ENCODE data around the gene EHD1.

EHD1 gene

DNA sequence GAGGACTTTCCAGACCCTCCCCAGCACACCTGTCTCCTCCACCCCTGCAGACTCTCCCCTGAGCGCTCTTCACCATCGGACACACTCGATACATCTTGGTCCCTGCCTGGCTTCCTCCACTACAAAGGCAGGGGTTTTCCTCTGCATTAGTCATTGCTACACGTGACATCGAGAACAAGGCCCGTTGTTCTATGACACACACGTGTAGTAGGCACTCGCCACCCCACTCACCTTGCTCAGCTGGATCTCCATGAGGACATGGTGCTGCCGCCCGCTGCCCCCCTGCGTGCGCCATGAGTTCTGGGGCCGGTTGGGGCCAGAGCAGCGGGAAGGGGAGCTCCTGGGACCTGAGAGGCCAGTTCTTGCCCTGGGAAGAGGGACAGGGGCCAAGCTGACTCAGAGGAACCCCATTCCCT is 21.9 kb upstream of the EHD1 start:
- no peak for TF ChIP-seq EZH2phosphoT487 (conservative IDR thresholded peaks at IDR 0.05; ENCODE audit: low read length)
- TF ChIP-seq, protein P1, sequence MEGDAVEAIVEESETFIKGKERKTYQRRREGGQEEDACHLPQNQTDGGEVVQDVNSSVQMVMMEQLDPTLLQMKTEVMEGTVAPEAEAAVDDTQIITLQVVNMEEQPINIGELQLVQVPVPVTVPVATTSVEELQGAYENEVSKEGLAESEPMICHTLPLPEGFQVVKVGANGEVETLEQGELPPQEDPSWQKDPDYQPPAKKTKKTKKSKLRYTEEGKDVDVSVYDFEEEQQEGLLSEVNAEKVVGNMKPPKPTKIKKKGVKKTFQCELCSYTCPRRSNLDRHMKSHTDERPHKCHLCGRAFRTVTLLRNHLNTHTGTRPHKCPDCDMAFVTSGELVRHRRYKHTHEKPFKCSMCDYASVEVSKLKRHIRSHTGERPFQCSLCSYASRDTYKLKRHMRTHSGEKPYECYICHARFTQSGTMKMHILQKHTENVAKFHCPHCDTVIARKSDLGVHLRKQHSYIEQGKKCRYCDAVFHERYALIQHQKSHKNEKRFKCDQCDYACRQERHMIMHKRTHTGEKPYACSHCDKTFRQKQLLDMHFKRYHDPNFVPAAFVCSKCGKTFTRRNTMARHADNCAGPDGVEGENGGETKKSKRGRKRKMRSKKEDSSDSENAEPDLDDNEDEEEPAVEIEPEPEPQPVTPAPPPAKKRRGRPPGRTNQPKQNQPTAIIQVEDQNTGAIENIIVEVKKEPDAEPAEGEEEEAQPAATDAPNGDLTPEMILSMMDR (IDR thresholded peaks at IDR 0.05; ENCODE audit: insufficient read depth, low read length, poor library complexity, severe bottlenecking) = no peak
- H3K27ac ChIP-seq (ENCODE audit: low read depth, low read length) = no peak overlapping the region
- no peaks in the 10 kb centered on the region for H3K27me3 ChIP-seq (ENCODE audit: low read length)
- no peaks in the 10 kb centered on the region for H3K79me2 ChIP-seq (ENCODE audit: insufficient read depth, low read length)
- no peaks in the 10 kb centered on the region for H4K20me1 ChIP-seq (ENCODE audit: low read depth, low read length)
- H3K36me3 ChIP-seq (ENCODE audit: low read length) = no peaks in the 10 kb centered on the region
- H3K9me3 ChIP-seq (ENCODE audit: insufficient read depth, low read length) = no peaks in the 10 kb centered on the region
- no peak overlapping the region for H2AFZ ChIP-seq (ENCODE audit: low read depth, low read length, severe bottlenecking)
- H3K4me3 ChIP-seq (ENCODE audit: insufficient read depth, low read length, poor library complexity, severe bottlenecking) = no peak overlapping the region
- no peaks in the 10 kb centered on the region for H3K9me2 ChIP-seq (replicated peaks; ENCODE audit: insufficient read depth, low read length)
- no peak overlapping the region for H3K4me2 ChIP-seq (ENCODE audit: low read depth, low read length, poor library complexity, severe bottlenecking)
- no peak overlapping the region for H3K9ac ChIP-seq (ENCODE audit: low read length)
- no peaks in the 10 kb centered on the region for H3F3A ChIP-seq (ENCODE audit: insufficient read depth)

- Histone ChIP-seq H4K20me1 (ENCODE audit: low read depth, low read length) (no peaks in the 10 kb centered on the region), H3K4me3 (ENCODE audit: insufficient read depth, low read length, poor library complexity, severe bottlenecking) (no peak overlapping the region), H3K36me3 (ENCODE audit: low read length) (no peaks in the 10 kb centered on the region), H3K9me3 (ENCODE audit: insufficient read depth, low read length) (no peaks in the 10 kb centered on the region), H3K27me3 (ENCODE audit: low read length) (no peaks in the 10 kb centered on the region), H3K9me2 (replicated peaks; ENCODE audit: insufficient read depth, low read length) (no peaks in the 10 kb centered on the region), H3K27ac (ENCODE audit: low read depth, low read length) (no peak overlapping the region), H3K4me2 (ENCODE audit: low read depth, low read length, poor library complexity, severe bottlenecking) (no peak overlapping the region), H3F3A (ENCODE audit: insufficient read depth) (no peaks in the 10 kb centered on the region), H2AFZ (ENCODE audit: low read depth, low read length, severe bottlenecking) (no peak overlapping the region), H3K9ac (ENCODE audit: low read length) (no peak overlapping the region), H3K79me2 (ENCODE audit: insufficient read depth, low read length) (no peaks in the 10 kb centered on the region)
- TF ChIP-seq, protein P1 (IDR thresholded peaks at IDR 0.05; ENCODE audit: insufficient read depth, low read length, poor library complexity, severe bottlenecking) = no peak
- no peak for TF ChIP-seq EZH2phosphoT487 (conservative IDR thresholded peaks at IDR 0.05; ENCODE audit: low read length)
Measured at GRCh38 chr11:64898541-64898940, 20.1 kb upstream of the EHD1 start.

- H3K9me2 ChIP-seq (replicated peaks; ENCODE audit: insufficient read depth, low read length) = no peaks in the 10 kb centered on the region
- H3F3A ChIP-seq (ENCODE audit: insufficient read depth) = no peaks in the 10 kb centered on the region
- H3K36me3 ChIP-seq (ENCODE audit: low read length) = no peaks in the 10 kb centered on the region
- no peak overlapping the region for H3K27ac ChIP-seq (ENCODE audit: low read depth, low read length)
- H3K79me2 ChIP-seq (ENCODE audit: insufficient read depth, low read length) = no peaks in the 10 kb centered on the region
- no peak overlapping the region for H3K4me2 ChIP-seq (ENCODE audit: low read depth, low read length, poor library complexity, severe bottlenecking)
- H3K27me3 ChIP-seq (ENCODE audit: low read length) = no peaks in the 10 kb centered on the region
- TF ChIP-seq EZH2phosphoT487 (conservative IDR thresholded peaks at IDR 0.05; ENCODE audit: low read length) = no peak
- TF ChIP-seq, protein P1 (IDR thresholded peaks at IDR 0.05; ENCODE audit: insufficient read depth, low read length, poor library complexity, severe bottlenecking) = no peak
- no peak overlapping the region for H2AFZ ChIP-seq (ENCODE audit: low read depth, low read length, severe bottlenecking)
- H3K9ac ChIP-seq (ENCODE audit: low read length) = no peak overlapping the region
- no peaks in the 10 kb centered on the region for H4K20me1 ChIP-seq (ENCODE audit: low read depth, low read length)
- H3K9me3 ChIP-seq (ENCODE audit: insufficient read depth, low read length) = no peaks in the 10 kb centered on the region
- no peak overlapping the region for H3K4me3 ChIP-seq (ENCODE audit: insufficient read depth, low read length, poor library complexity, severe bottlenecking)
Measured at GRCh38 chr11:64898076-64898445, 19.6 kb upstream of the EHD1 start.

All from SU-DHL-6 (cell line).